ENCODE measurements around the gene PDHB. TPM values are rescaled to one million over a fixed set of nuclear protein-coding genes. Genes with fewer than 3 reads are reported as not detected.

PDHB gene
- total and polyA plus RNA-seq, 4 experiments from 2014 or later: 55.0 to 148 (median 80.6) TPM

DNA sequence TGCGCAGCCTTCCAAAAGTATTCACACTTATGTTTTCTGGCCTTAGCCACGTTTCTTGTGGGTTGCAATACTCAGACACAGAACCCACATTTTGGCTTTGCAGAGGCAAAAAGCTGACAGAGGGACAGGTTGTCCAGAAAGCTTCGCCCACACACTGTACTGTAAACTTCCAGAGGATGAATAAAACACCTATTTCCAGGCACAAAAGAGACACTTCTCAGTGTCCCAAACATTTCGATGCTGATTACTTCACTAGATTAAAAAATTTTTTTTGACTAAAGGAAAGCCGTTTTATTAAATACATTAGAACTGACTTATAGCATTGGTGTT is 30.3 kb upstream of the PDHB start:
- H3K9me3 Mint-ChIP-seq: no peaks in the 10 kb centered on the region
- intact Hi-C loops (cut with micrococcal nuclease): loop anchor here (1.0 to 10.0 kb wide), 3 partner anchors 27 to 171 kb away; no protein-coding TSS in a partner anchor
- POLR2A ChIA-PET (ENCODE audit: partially characterized antibody): interaction anchor here (0.9 to 1.3 kb wide), 4 partner anchors 28 to 158 kb away, joined by 3 to 5 read pairs (median 4); partner anchors contain the start of genes HTD2, KCTD6 and RPP14
- peaks cover 2 to 7% (median 7%) of the 10 kb centered on the region in 4 donors for H3K4me1 Mint-ChIP-seq
- no peaks in the 10 kb centered on the region for H3K36me3 Mint-ChIP-seq
- no peak for DNase-seq
- peak overlapping the region in 2 of 7 donors; percentile 41 to 79 for H3K27ac Mint-ChIP-seq
- Histone ChIP-seq H3K9me3 (ENCODE audit: control insufficient read depth in 1 of 2, low read length in 2 of 2) (no peaks in the 10 kb centered on the region), H3K27ac (ENCODE audit: low read depth, low read length) (no peak overlapping the region), H3K36me3 (ENCODE audit: insufficient read depth, low read length) (no peaks in the 10 kb centered on the region), H3K4me3 (ENCODE audit: low read length in 2 of 2) (no peak overlapping the region), H3K4me1 (ENCODE audit: insufficient read depth, low read length) (peaks cover 7% of the 10 kb centered on the region), H3K27me3 (ENCODE audit: insufficient read depth, low read length) (no peaks in the 10 kb centered on the region)
- H3K4me3 Mint-ChIP-seq: peak overlapping the region in 6 of 8 donors; percentile 8 to 56 (median 25)
- CTCF ChIA-PET (ENCODE audit: partially characterized antibody): interaction anchor here (0.6 to 1.8 kb wide), 29 partner anchors 8 to 1811 kb away, joined by 3 to 21 read pairs (median 4); partner anchors contain the start of genes ACOX2, HTD2, KCTD6 and PDHB
- H3K27me3 Mint-ChIP-seq: peaks cover 0 to 3% of the 10 kb centered on the region in 2 donors

GRCh38 chr3:58463181-58463941 is 29.7 kb upstream of the PDHB start:
- Mint-ChIP-seq H3K9me3 (no peaks in the 10 kb centered on the region), H3K27me3 (peaks cover 0 to 3% of the 10 kb centered on the region in 2 donors), H3K4me3 (peak overlapping the region in 6 of 8 donors; percentile 8 to 56 (median 25)), H3K27ac (peak overlapping the region in 2 of 7 donors; percentile 41 to 79), H3K4me1 (peaks cover 2 to 7% (median 7%) of the 10 kb centered on the region in 4 donors), H3K36me3 (no peaks in the 10 kb centered on the region)
- Histone ChIP-seq H3K9me3 (ENCODE audit: control insufficient read depth in 1 of 2, low read length in 2 of 2) (no peaks in the 10 kb centered on the region), H3K36me3 (ENCODE audit: insufficient read depth, low read length) (no peaks in the 10 kb centered on the region), H3K4me3 (ENCODE audit: low read length in 2 of 2) (no peak overlapping the region), H3K4me1 (ENCODE audit: insufficient read depth, low read length) (peaks cover 7% of the 10 kb centered on the region), H3K27me3 (ENCODE audit: insufficient read depth, low read length) (no peaks in the 10 kb centered on the region), H3K27ac (ENCODE audit: low read depth, low read length) (no peak overlapping the region)
- DNase-seq: peak; percentile 41 to 67 (median 54)
- intact Hi-C loops (cut with micrococcal nuclease): loop anchor here (1.0 to 10.0 kb wide), 3 partner anchors 28 to 171 kb away; no protein-coding TSS in a partner anchor
- POLR2A ChIA-PET (ENCODE audit: partially characterized antibody): interaction anchor here (0.9 to 1.3 kb wide), 4 partner anchors 29 to 157 kb away, joined by 3 to 5 read pairs (median 4); partner anchors contain the start of genes HTD2, KCTD6 and RPP14
- CTCF ChIA-PET (ENCODE audit: partially characterized antibody): interaction anchor here (0.6 to 1.8 kb wide), 28 partner anchors 9 to 1810 kb away, joined by 3 to 21 read pairs (median 4); partner anchors contain the start of genes ACOX2, HTD2, KCTD6 and PDHB

- peaks cover 0 to 3% of the 10 kb centered on the region in 2 donors for H3K27me3 Mint-ChIP-seq
- peak overlapping the region in 1 of 8 donors; percentile 54 for H3K4me3 Mint-ChIP-seq
- no peak overlapping the region for H3K4me3 ChIP-seq (ENCODE audit: low read length in 2 of 2)
- ChIA-PET POLR2A (ENCODE audit: partially characterized antibody) (no interaction called here), CTCF (ENCODE audit: partially characterized antibody) (no interaction called here)
- H3K36me3 Mint-ChIP-seq: no peaks in the 10 kb centered on the region
- no peaks in the 10 kb centered on the region for H3K36me3 ChIP-seq (ENCODE audit: insufficient read depth, low read length)
- no peak overlapping the region for H3K27ac Mint-ChIP-seq
- DNase-seq: no peak
- H3K27me3 ChIP-seq (ENCODE audit: insufficient read depth, low read length): no peaks in the 10 kb centered on the region
- peaks cover 2 to 7% (median 7%) of the 10 kb centered on the region in 4 donors for H3K4me1 Mint-ChIP-seq
- no peak overlapping the region for H3K27ac ChIP-seq (ENCODE audit: low read depth, low read length)
- no peaks in the 10 kb centered on the region for H3K9me3 ChIP-seq (ENCODE audit: control insufficient read depth in 1 of 2, low read length in 2 of 2)
- peaks cover 7% of the 10 kb centered on the region for H3K4me1 ChIP-seq (ENCODE audit: insufficient read depth, low read length)
- peaks cover 0 to 4% (median 0%) of the 10 kb centered on the region in 8 donors for H3K9me3 Mint-ChIP-seq
- intact Hi-C loops (cut with micrococcal nuclease): loop anchor here (1.0 to 10.0 kb wide), 3 partner anchors 28 to 172 kb away; no protein-coding TSS in a partner anchor
Measured at GRCh38 chr3:58462829-58463180, 29.2 kb upstream of the PDHB start.

DNA sequence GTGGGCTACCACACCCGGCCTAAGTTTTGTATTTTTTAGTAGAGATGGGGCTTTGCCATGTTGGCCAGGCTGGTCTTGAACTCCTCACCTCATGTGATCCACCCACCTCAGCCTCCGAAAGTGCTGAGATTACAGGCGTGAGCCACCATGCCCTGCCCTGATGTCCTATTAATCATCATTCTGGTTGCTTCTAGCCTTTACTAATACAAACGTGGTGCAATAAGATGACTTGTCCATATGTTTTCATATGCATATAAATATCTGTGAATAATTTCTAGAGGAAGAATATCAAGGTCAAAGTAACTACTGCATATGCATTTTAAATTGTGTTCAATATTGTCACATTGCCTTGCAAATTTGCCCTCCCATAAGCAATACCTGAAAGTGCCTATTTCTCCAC is 25.5 kb upstream of the PDHB start:
- Mint-ChIP-seq H3K4me1 (peaks cover 2 to 7% (median 7%) of the 10 kb centered on the region in 4 donors), H3K27me3 (peaks cover 2 to 5% of the 10 kb centered on the region in 2 donors), H3K4me3 (no peak overlapping the region), H3K9me3 (peaks cover 0 to 30% (median 22%) of the 10 kb centered on the region in 8 donors), H3K27ac (no peak overlapping the region), H3K36me3 (peaks cover 10 to 11% of the 10 kb centered on the region in 2 donors)
- Histone ChIP-seq H3K4me1 (ENCODE audit: insufficient read depth, low read length) (peaks cover 7% of the 10 kb centered on the region), H3K4me3 (ENCODE audit: low read length in 2 of 2) (no peak overlapping the region), H3K27me3 (ENCODE audit: insufficient read depth, low read length) (no peaks in the 10 kb centered on the region), H3K36me3 (ENCODE audit: insufficient read depth, low read length) (no peaks in the 10 kb centered on the region), H3K9me3 (ENCODE audit: control insufficient read depth in 1 of 2, low read length in 2 of 2) (peaks cover 0 to 3% of the 10 kb centered on the region in 2 donors), H3K27ac (ENCODE audit: low read depth, low read length) (no peak overlapping the region)
- ChIA-PET CTCF (ENCODE audit: partially characterized antibody) (interaction anchor here (1.4 kb wide), 1 partner anchor 8 kb away, joined by 3 read pairs; no protein-coding TSS in a partner anchor), POLR2A (ENCODE audit: partially characterized antibody) (no interaction called here)
- no peak for DNase-seq
- intact Hi-C loops (cut with micrococcal nuclease): no loop called here

GRCh38 chr3:58452176-58452575 is 18.5 kb upstream of the PDHB start:
- peaks cover 0 to 3% of the 10 kb centered on the region in 2 donors for H3K9me3 ChIP-seq (ENCODE audit: control insufficient read depth in 1 of 2, low read length in 2 of 2)
- POLR2A ChIA-PET (ENCODE audit: partially characterized antibody): no interaction called here
- H3K27ac ChIP-seq (ENCODE audit: low read depth, low read length): no peak overlapping the region
- peaks cover 13 to 14% of the 10 kb centered on the region in 2 donors for H3K36me3 Mint-ChIP-seq
- H3K4me1 Mint-ChIP-seq: peaks cover 0 to 2% (median under 1%) of the 10 kb centered on the region in 4 donors
- no peak overlapping the region for H3K4me3 ChIP-seq (ENCODE audit: low read length in 2 of 2)
- DNase-seq: no peak
- H3K36me3 ChIP-seq (ENCODE audit: insufficient read depth, low read length): no peaks in the 10 kb centered on the region
- intact Hi-C loops (cut with micrococcal nuclease): no loop called here
- H3K27me3 Mint-ChIP-seq: peaks cover 2 to 4% of the 10 kb centered on the region in 2 donors
- peaks cover 0 to 40% (median 33%) of the 10 kb centered on the region in 8 donors for H3K9me3 Mint-ChIP-seq
- H3K4me1 ChIP-seq (ENCODE audit: insufficient read depth, low read length): no peaks in the 10 kb centered on the region
- H3K4me3 Mint-ChIP-seq: no peak overlapping the region
- H3K27me3 ChIP-seq (ENCODE audit: insufficient read depth, low read length): no peaks in the 10 kb centered on the region
- CTCF ChIA-PET (ENCODE audit: partially characterized antibody): interaction anchor here (0.7 to 1.3 kb wide), 2 partner anchors 11 to 145 kb away, joined by 3 to 4 read pairs; no protein-coding TSS in a partner anchor
- H3K27ac Mint-ChIP-seq: no peak overlapping the region

- Histone ChIP-seq H3K36me3 (ENCODE audit: insufficient read depth, low read length) (no peaks in the 10 kb centered on the region), H3K27me3 (ENCODE audit: insufficient read depth, low read length) (no peaks in the 10 kb centered on the region), H3K4me1 (ENCODE audit: insufficient read depth, low read length) (no peaks in the 10 kb centered on the region), H3K4me3 (ENCODE audit: low read length in 2 of 2) (no peak overlapping the region), H3K9me3 (ENCODE audit: control insufficient read depth in 1 of 2, low read length in 2 of 2) (no peaks in the 10 kb centered on the region), H3K27ac (ENCODE audit: low read depth, low read length) (no peak overlapping the region)
- H3K9me3 Mint-ChIP-seq: no peaks in the 10 kb centered on the region
- intact Hi-C loops (cut with micrococcal nuclease): no loop called here
- H3K27me3 Mint-ChIP-seq: no peaks in the 10 kb centered on the region
- H3K36me3 Mint-ChIP-seq: no peaks in the 10 kb centered on the region
- no peaks in the 10 kb centered on the region for H3K4me1 Mint-ChIP-seq
- CTCF ChIA-PET (ENCODE audit: partially characterized antibody): no interaction called here
- no peak for DNase-seq
- H3K27ac Mint-ChIP-seq: no peak overlapping the region
- POLR2A ChIA-PET (ENCODE audit: partially characterized antibody): no interaction called here
- no peak overlapping the region for H3K4me3 Mint-ChIP-seq
Measured at GRCh38 chr3:58441514-58442450, 8.2 kb upstream of the PDHB start.
